GM19438 (cell line): ENCODE measurements around the gene FHL3.
"Not testable (repeated sequence)": the region's sequence is repeated elsewhere in the genome, so short reads cannot be mapped to it uniquely, and the experiment has no call there.

Experiments
- ATAC-seq: cut with Tn5 transposase; IDR thresholded peaks from one replicate; pipeline ENCODE4 v1.9.1; 2021; ENCODE audit warnings: low read depth; ENCODE audit not compliant: unreplicated experiment

Gene FHL3

GRCh38 chr1:37995751-37996345 lies 9.5 kb downstream of the FHL3 start:
- ATAC-seq = no peak

- ATAC-seq = no peak
Observed at GRCh38 chr1:37994886-37995566, 10.3 kb downstream of the FHL3 start.

GRCh38 chr1:37989361-37989930 lies 15.9 kb downstream of the FHL3 start:
- peak; percentile 31 for ATAC-seq

- ATAC-seq = no peak
Observed at GRCh38 chr1:37987679-37988078, 17.6 kb downstream of the FHL3 start.

GRCh38 chr1:37983546-37983945 lies 21.8 kb downstream of the FHL3 start:
- no peak for ATAC-seq

- ATAC-seq = no peak
Observed at GRCh38 chr1:37978541-37978940, 26.8 kb downstream of the FHL3 start.

- not testable (repeated sequence) for ATAC-seq
Observed at GRCh38 chr1:37975083-37975482, 30.2 kb downstream of the FHL3 start.

- no peak for ATAC-seq
Observed at GRCh38 chr1:37974567-37974966, 30.7 kb downstream of the FHL3 start.

- not testable (repeated sequence) for ATAC-seq
Observed at GRCh38 chr1:37973684-37974083, 31.6 kb downstream of the FHL3 start.

- no peak for ATAC-seq
Observed at GRCh38 chr1:37965301-37965700, 40.0 kb downstream of the FHL3 start.

- not testable (repeated sequence) for ATAC-seq
Observed at GRCh38 chr1:37964106-37964505, 41.2 kb downstream of the FHL3 start.

- no peak for ATAC-seq
Observed at GRCh38 chr1:37958690-37959089, 46.6 kb downstream of the FHL3 start.

GRCh38 chr1:37955685-37956084 lies 49.6 kb downstream of the FHL3 start:
- ATAC-seq = no peak

- no peak for ATAC-seq
Observed at GRCh38 chr1:37954316-37954971, 50.9 kb downstream of the FHL3 start.

GRCh38 chr1:37952738-37953137 lies 52.6 kb downstream of the FHL3 start:
- ATAC-seq = no peak

GRCh38 chr1:37951783-37952624 lies 53.3 kb downstream of the FHL3 start:
- no peak for ATAC-seq

GRCh38 chr1:37951041-37951782 lies 54.1 kb downstream of the FHL3 start:
- no peak for ATAC-seq

GRCh38 chr1:37949524-37950152 lies 55.7 kb downstream of the FHL3 start:
- ATAC-seq = no peak

- ATAC-seq = no peak
Observed at GRCh38 chr1:37948841-37949240, 56.5 kb downstream of the FHL3 start.

- no peak for ATAC-seq
Observed at GRCh38 chr1:37948166-37948565, 57.1 kb downstream of the FHL3 start.
